Endothelial cell of umbilical vein (primary cell): ENCODE data around the gene CNTN1. TPM values are rescaled to one million over a fixed set of nuclear protein-coding genes. Genes with fewer than 3 reads are reported as not detected.

ENCODE experiments used
- BruUV-seq: library from RNA; stranded (reverse); fragments of 400-500 nt; replicated peaks from 2 replicates; lab custom pipeline; 2021; lab: Mats Ljungman, UMichigan
- CTCF ChIA-PET: fragments of 300-600, 350-600 bp; sonication (Branson Sonifier 250); formaldehyde crosslinking; loops from one replicate; lab custom pipeline; 2021; ENCODE audit warnings: antibody characterized with exemption, inconsistent platforms; lab: Charles Lee
- POLR2A ChIA-PET: fragments of 300-600, 350-600 bp; sonication (Branson Sonifier 250); formaldehyde crosslinking; loops from one replicate; lab custom pipeline; 2021; ENCODE audit warnings: antibody characterized with exemption, inconsistent platforms; lab: Charles Lee
- DNase-seq: peaks from one replicate; pipeline ENCODE4 v3.0.0-alpha.2; 2011; ENCODE audit warnings: low read depth, low spot score
- FAIRE-seq: peaks from 2 replicates; lab custom pipeline; 2011; peaks lifted over from hg19 to GRCh38; lab: Jason Lieb, UNC
- H2AFZ ChIP-seq: 2 replicates; pipeline ENCODE4 v1.6.0; 2012; ENCODE audit warnings: low read depth, low read length, control low read depth, inconsistent platforms
- H3K27ac ChIP-seq: 2 replicates; pipeline ENCODE4 v1.5.1; 2011; ENCODE audit warnings: low read depth, mild to moderate bottlenecking, control low read depth, low read length, moderate library complexity; ENCODE audit not compliant: insufficient read depth
- H3K27me3 ChIP-seq, 2 experiments: 2 replicates each; pipeline versions ENCODE4 v1.6.0 to v1.6.1; 2011; ENCODE audit warnings: low read length in 2 of 2, mixed read lengths in 1 of 2; ENCODE audit not compliant: control insufficient read depth in 2 of 2, insufficient read depth in 2 of 2
- H3K36me3 ChIP-seq, 2 experiments: 2 replicates in 1 of 2; 3 replicates in 1 of 2; pipeline ENCODE4 v1.5.1; 2011; ENCODE audit warnings: low read length in 2 of 2, mild to moderate bottlenecking in 1 of 2, moderate library complexity in 1 of 2; ENCODE audit not compliant: control insufficient read depth in 2 of 2, insufficient read depth in 2 of 2; ENCODE audit errors: extremely low read depth in 1 of 2
- H3K4me1 ChIP-seq: 3 replicates; pipeline ENCODE4 v1.5.1; 2011; ENCODE audit warnings: mild to moderate bottlenecking, low read length; ENCODE audit not compliant: control insufficient read depth, insufficient read depth; ENCODE audit errors: extremely low read depth
- H3K4me2 ChIP-seq: 2 replicates; pipeline ENCODE4 v1.6.1; 2011; ENCODE audit warnings: low read length, control low read depth, mixed read lengths; ENCODE audit not compliant: insufficient read depth
- H3K4me3 ChIP-seq, 3 experiments: fragments of 200-600 bp in 1 of 3; sonication (generic), shearing (Covaris generic) in 1 of 3; replicated peaks in 1 of 3; 2 replicates each; pipeline ENCODE4 v1.5.1; 2011 to 2016; ENCODE audit warnings: control low read depth in 3 of 3, low read length in 3 of 3, mild to moderate bottlenecking in 2 of 3, inconsistent platforms in 1 of 3, low read depth in 1 of 3, moderate library complexity in 1 of 3; ENCODE audit not compliant: insufficient read depth in 1 of 3
- H3K79me2 ChIP-seq: 2 replicates; pipeline ENCODE4 v1.6.0; 2012; ENCODE audit warnings: low read length, inconsistent platforms; ENCODE audit not compliant: control insufficient read depth, insufficient read depth
- H3K9ac ChIP-seq: replicated peaks from 2 replicates; pipeline ENCODE3; 2011; ENCODE audit warnings: low read length, control low read depth; ENCODE audit not compliant: insufficient read depth; ENCODE audit errors: extremely low read depth
- H3K9me1 ChIP-seq: replicated peaks from 3 replicates; pipeline ENCODE4 v1.6.0; 2011; ENCODE audit warnings: mild to moderate bottlenecking, low read length; ENCODE audit not compliant: control insufficient read depth, insufficient read depth; ENCODE audit errors: extremely low read depth
- H3K9me3 ChIP-seq: replicated peaks from 2 replicates; pipeline ENCODE4 v1.5.1; 2012; ENCODE audit warnings: low read length, inconsistent platforms; ENCODE audit not compliant: control insufficient read depth, insufficient read depth
- H4K20me1 ChIP-seq: replicated peaks from 2 replicates; pipeline ENCODE3; 2011; ENCODE audit warnings: mild to moderate bottlenecking, low read length; ENCODE audit not compliant: control insufficient read depth, insufficient read depth; ENCODE audit errors: extremely low read depth
- CTCF ChIP-seq, 2 donors: IDR thresholded peaks; 1 replicate in 1 of 2; 2 replicates in 1 of 2; pipeline ENCODE4 v1.5.1; 2011; ENCODE audit warnings: low read length in 2 of 2, mild to moderate bottlenecking in 2 of 2, moderate library complexity in 2 of 2, control low read depth in 1 of 2, inconsistent platforms in 1 of 2, low read depth in 1 of 2; ENCODE audit not compliant: insufficient read depth in 1 of 2; ENCODE audit errors: extremely low read depth in 1 of 2
- EZH2 ChIP-seq: IDR thresholded peaks from 2 replicates; pipeline ENCODE4 v1.6.1; 2012; ENCODE audit warnings: borderline replicate concordance, low read depth, mild to moderate bottlenecking, moderate library complexity, low read length, inconsistent platforms; ENCODE audit not compliant: severe bottlenecking
- FOS ChIP-seq: IDR thresholded peaks from 2 replicates; pipeline ENCODE4 v1.6.1; 2011; ENCODE audit warnings: mild to moderate bottlenecking, low read length, moderate library complexity, borderline replicate concordance; ENCODE audit not compliant: insufficient read depth
- GATA2 ChIP-seq: IDR thresholded peaks from 2 replicates; pipeline ENCODE4 v1.7.0; 2011; ENCODE audit warnings: low read depth, mild to moderate bottlenecking, moderate library complexity, mixed read lengths, low read length; ENCODE audit not compliant: insufficient read length, insufficient read depth
- JUN ChIP-seq: IDR thresholded peaks from 2 replicates; pipeline ENCODE4 v1.6.1; 2011; ENCODE audit warnings: borderline replicate concordance, low read depth; ENCODE audit not compliant: insufficient read length, insufficient read depth
- MAX ChIP-seq: IDR thresholded peaks from 2 replicates; pipeline ENCODE4 v1.6.1; 2011; ENCODE audit not compliant: insufficient read depth, insufficient read length
- MYC ChIP-seq: IDR thresholded peaks from one replicate; pipeline ENCODE4 v1.6.1; 2011; ENCODE audit warnings: mild to moderate bottlenecking, low read depth, low read length
- POLR2A ChIP-seq: IDR thresholded peaks from 2 replicates; pipeline ENCODE4 v1.6.1; 2012; ENCODE audit warnings: low read depth, mild to moderate bottlenecking, control low read depth, low read length
- POLR2AphosphoS5 ChIP-seq: IDR thresholded peaks from 2 replicates; pipeline ENCODE4 v1.6.1; 2012; ENCODE audit warnings: low read depth, mild to moderate bottlenecking, control low read depth, low read length, moderate library complexity; ENCODE audit not compliant: insufficient read depth
- dilution Hi-C: fragments of 300-500 bp; cut with MboI; formaldehyde crosslinking; loops from one replicate; pipeline ENCODE4 v1.15.0; 2019; ENCODE audit warnings: low sequenced_read_pairs; ENCODE audit not compliant: extremely low pct_ligation_motif_present
- intact Hi-C: fragments of 100-400 bp; cut with micrococcal nuclease; formaldehyde crosslinking; loops from one replicate; pipeline ENCODE4 v1.10.0; 2022
- polyA plus RNA-seq, 4 experiments: library from polyadenylated mRNA; depleted of rRNA in 3 of 4; stranded (reverse) in 3 of 4; unstranded in 1 of 4; fragments of >200 nt; gene quantifications; 2 replicates each; pipeline versions ENCODE4 v1.2.1 to v1.2.3, GENCODE V29; 2011 to 2012; ENCODE audit warnings: missing spikeins in 1 of 4
- total RNA-seq: library from RNA; stranded (reverse); gene quantifications from 2 replicates; pipeline ENCODE4 v1.2.3, GENCODE V29; 2021

The CNTN1 gene
- total and polyA plus RNA-seq, 2 donors (not counting 3 experiments of a cell fraction or from before 2014, with no cell fraction given), result 0.07 TPM; not detected in 1

GRCh38 chr12:40644708-40645107, 47.5 kb upstream of the CNTN1 start:
- no peaks in the 10 kb centered on the region for H3K4me1 ChIP-seq
- dilution Hi-C loops, result no loop called here

More at GRCh38 chr12:40644708-40645107, 47.5 kb upstream of the CNTN1 start:
- no peaks in the 10 kb centered on the region for H3K9me1 ChIP-seq
- H4K20me1 ChIP-seq, result no peaks in the 10 kb centered on the region
- H3K27me3 ChIP-seq, result no peaks in the 10 kb centered on the region
- no peaks in the 10 kb centered on the region for H3K9me3 ChIP-seq
- FAIRE-seq (no peak), DNase-seq (no peak)
- no peak overlapping the region for H3K4me3 ChIP-seq
- intact Hi-C loops, result no loop called here
- H3K79me2 ChIP-seq, result no peaks in the 10 kb centered on the region
- no peaks in the 10 kb centered on the region for H3K36me3 ChIP-seq
- H3K4me2 ChIP-seq, result no peak overlapping the region
- BruUV-seq, result no TSS peak
- H3K9ac ChIP-seq, result no peak overlapping the region
- TF ChIP-seq MAX (no peak), FOS (no peak), POLR2AphosphoS5 (no peak), GATA2 (no peak), POLR2A (no peak), MYC (no peak), CTCF (IDR thresholded peaks at IDR 0.05; ENCODE audit: extremely low read depth in 1 of 2, insufficient read depth in 1 of 2, low read depth in 1 of 2, low read length in 2 of 2) (no peak), JUN (no peak), EZH2 (no peak)
- ChIA-PET POLR2A (no interaction called here), CTCF (no interaction called here)
- no peak overlapping the region for H3K27ac ChIP-seq
- H2AFZ ChIP-seq, result no peak overlapping the region
